Fibroblast of villous mesenchyme (primary cell): ENCODE data around the gene TNS1. TPM values are rescaled to one million over a fixed set of nuclear protein-coding genes. Genes with fewer than 3 reads are reported as not detected.
"Not testable (repeated sequence)": the region's sequence is repeated elsewhere in the genome, so short reads cannot be mapped to it uniquely, and the experiment has no call there.

Experiments
- DNase-seq: peaks from one replicate; pipeline ENCODE4 v3.0.0-alpha.2; 2010; ENCODE audit warnings: low read depth
- H3K4me3 ChIP-seq: 2 replicates; pipeline ENCODE4 v1.5.1; 2011; ENCODE audit warnings: low read depth, mild to moderate bottlenecking, low read length
- CTCF ChIP-seq: IDR thresholded peaks from 2 replicates; pipeline ENCODE4 v1.5.1; 2012; ENCODE audit warnings: low read depth, mild to moderate bottlenecking, low read length; ENCODE audit not compliant: insufficient read depth
- total RNA-seq: library from RNA; depleted of rRNA; stranded (reverse); fragments of >200 nt; gene quantifications from 2 replicates; pipeline ENCODE4 v1.2.3, GENCODE V29; 2012

Gene TNS1
- total RNA-seq, 1 donor: 127 TPM

GRCh38 chr2:217790681-217791392, 212.0 kb downstream of the TNS1 start:
- no peak for TF ChIP-seq CTCF
- peak; percentile 25 for DNase-seq
- H3K4me3 ChIP-seq: no peak overlapping the region

- no peak for TF ChIP-seq CTCF
- DNase-seq: no peak
- no peak overlapping the region for H3K4me3 ChIP-seq
Observed at GRCh38 chr2:217790195-217790594, 212.6 kb downstream of the TNS1 start.

GRCh38 chr2:217789736-217790181, 213.0 kb downstream of the TNS1 start:
- no peak for DNase-seq
- TF ChIP-seq CTCF: no peak

GRCh38 chr2:217789003-217789735, 213.6 kb downstream of the TNS1 start:
- DNase-seq: peak; percentile 58
- no peak overlapping the region for H3K4me3 ChIP-seq
- TF ChIP-seq CTCF: peak; percentile 99

More at GRCh38 chr2:217789736-217790181, 213.0 kb downstream of the TNS1 start:
- no peak overlapping the region for H3K4me3 ChIP-seq

GRCh38 chr2:217788669-217789002, 214.2 kb downstream of the TNS1 start:
- no peak for TF ChIP-seq CTCF
- DNase-seq: no peak
- no peak overlapping the region for H3K4me3 ChIP-seq

- no peak for DNase-seq
- no peak for TF ChIP-seq CTCF
Observed at GRCh38 chr2:217787160-217787877, 215.5 kb downstream of the TNS1 start.

GRCh38 chr2:217786560-217786959, 216.2 kb downstream of the TNS1 start:
- not testable (repeated sequence) for H3K4me3 ChIP-seq, DNase-seq

More at GRCh38 chr2:217787160-217787877, 215.5 kb downstream of the TNS1 start:
- no peak overlapping the region for H3K4me3 ChIP-seq
